K562 (cell line): Measurements from ENCODE around the gene ELMOD2. TPM values are rescaled to one million over a fixed set of nuclear protein-coding genes. Genes with fewer than 3 reads are reported as not detected.

Experiments used
- ATAC-seq: fragments of 200-7000 bp; cut with Tn5 transposase; 3 replicates; pipeline ENCODE4 v1.9.1; 2020; ENCODE audit warnings: moderate library complexity
- BruUV-seq: library from RNA; stranded (reverse); fragments of 400-500 nt; replicated peaks from 2 replicates; lab custom pipeline; 2021; lab: Mats Ljungman, UMichigan
- CTCF ChIA-PET: fragments of 300-600 bp; formaldehyde crosslinking; extraction: SDS; loops from one replicate; lab custom pipeline; 2021; ENCODE audit warnings: low intra/inter-chr PET ratio; lab: Yijun Ruan, JAX
- POLR2A ChIA-PET: fragments of 300-600, 350-650 bp; sonication (Branson Sonifier 250); formaldehyde crosslinking; extraction: SDS; loops from one replicate; lab custom pipeline; 2021; ENCODE audit warnings: antibody characterized with exemption, inconsistent platforms; lab: Yijun Ruan, JAX
- DNase-seq, 4 experiments: peaks; one replicate each; pipeline versions ENCODE4 v3.0.0 to v3.0.0-alpha.2; 2011 to 2018; ENCODE audit warnings: low spot score in 3 of 4, mixed read lengths in 3 of 4; ENCODE audit errors: extremely low read depth in 1 of 4
- FAIRE-seq: peaks from 2 replicates; lab custom pipeline; 2011; peaks lifted over from hg19 to GRCh38; lab: Jason Lieb, UNC
- H2AFZ ChIP-seq: 2 replicates; pipeline ENCODE4 v1.6.0; 2011; ENCODE audit warnings: low read depth, low read length, control low read depth, inconsistent platforms
- H3K27ac ChIP-seq: fragments of 200-600 bp; 3 replicates; pipeline ENCODE4 v1.8.0; 2011; ENCODE audit warnings: low read depth, mild to moderate bottlenecking, control low read depth, inconsistent platforms, low read length, moderate library complexity, mixed read lengths; ENCODE audit errors: extremely low read depth
- H3K27me3 ChIP-seq, 2 experiments: fragments of 300-600 bp in 1 of 2; 2 replicates in 1 of 2; 3 replicates in 1 of 2; pipeline versions ENCODE4 v1.6.0 to v1.8.0; 2011; ENCODE audit warnings: inconsistent platforms in 2 of 2, low read length in 2 of 2, mild to moderate bottlenecking in 1 of 2, mixed read lengths in 1 of 2, moderate library complexity in 1 of 2; ENCODE audit not compliant: control insufficient read depth in 2 of 2, insufficient read depth in 2 of 2
- H3K36me3 ChIP-seq: fragments of 300-600 bp; 3 replicates; pipeline ENCODE4 v1.8.0; 2011; ENCODE audit warnings: mild to moderate bottlenecking, low read length, inconsistent platforms; ENCODE audit not compliant: control insufficient read depth, insufficient read depth
- H3K4me1 ChIP-seq, 2 experiments: fragments of 200-600 bp in 1 of 2; replicated peaks in 1 of 2; 2 replicates in 1 of 2; 3 replicates in 1 of 2; pipeline versions ENCODE4 v1.5.1 to v1.8.0; 2011; ENCODE audit warnings: inconsistent platforms in 2 of 2, low read length in 2 of 2, mild to moderate bottlenecking in 1 of 2, mixed read lengths in 1 of 2, moderate library complexity in 1 of 2; ENCODE audit not compliant: control insufficient read depth in 2 of 2, insufficient read depth in 2 of 2
- H3K4me2 ChIP-seq: 2 replicates; pipeline ENCODE4 v1.6.1; 2011; ENCODE audit warnings: low read length, control low read depth, inconsistent platforms, mixed read lengths; ENCODE audit not compliant: insufficient read depth
- H3K4me3 ChIP-seq: fragments of 200-600 bp; sonication (generic), shearing (Covaris generic); 2 replicates; pipeline ENCODE4 v1.5.1; 2016; ENCODE audit warnings: control low read depth, inconsistent platforms
- H3K79me2 ChIP-seq: fragments of 200-600 bp; 3 replicates; pipeline ENCODE4 v1.8.0; 2011; ENCODE audit warnings: low read length, inconsistent platforms; ENCODE audit not compliant: control insufficient read depth, insufficient read depth
- H3K9ac ChIP-seq, 2 experiments: 2 replicates each; pipeline versions ENCODE4 v1.6.0 to v1.6.1; 2011; ENCODE audit warnings: low read depth in 2 of 2, low read length in 2 of 2, control low read depth in 1 of 2, inconsistent platforms in 1 of 2, mild to moderate bottlenecking in 1 of 2, mixed read lengths in 1 of 2; ENCODE audit not compliant: insufficient read depth in 1 of 2
- H3K9me1 ChIP-seq: one replicate; pipeline ENCODE4 v1.6.0; 2011; ENCODE audit warnings: inconsistent platforms, mild to moderate bottlenecking, low read length, moderate library complexity; ENCODE audit not compliant: control insufficient read depth, insufficient read depth
- H3K9me3 ChIP-seq: replicated peaks from 2 replicates; pipeline ENCODE4 v1.5.1; 2011; ENCODE audit warnings: low read depth, low read length, inconsistent platforms; ENCODE audit not compliant: control insufficient read depth, insufficient read depth
- H4K20me1 ChIP-seq: replicated peaks from 2 replicates; pipeline ENCODE4 v1.6.1; 2011; ENCODE audit warnings: low read length, inconsistent platforms, mixed read lengths; ENCODE audit not compliant: control insufficient read depth, insufficient read depth
- CHCHD3 ChIP-seq: fragments of 250-450 bp; sonication (Bioruptor Pico); IDR thresholded peaks from 2 replicates; pipeline ENCODE4 v2.1.2; 2022; ENCODE audit warnings: mild to moderate bottlenecking
- HNRNPLL ChIP-seq: fragments of 200-400 bp; formaldehyde crosslinking; IDR thresholded peaks from 2 replicates; pipeline ENCODE4 v1.6.1; 2017; ENCODE audit warnings: low read length, low read depth, mild to moderate bottlenecking; ENCODE audit not compliant: poor library complexity, severe bottlenecking
- KLF10 ChIP-seq: fragments of 250-450 bp; sonication (Bioruptor Pico); IDR thresholded peaks from 2 replicates; pipeline ENCODE4 v1.6.1; 2021; ENCODE audit warnings: matching md5 sums
- MEIS2 ChIP-seq: fragments of 450-650 bp; IDR thresholded peaks from 2 replicates; pipeline ENCODE4 v1.6.1; 2014; ENCODE audit warnings: mild to moderate bottlenecking; ENCODE audit not compliant: partially characterized antibody
- XRCC3 ChIP-seq: fragments of 450-650 bp; IDR thresholded peaks from 2 replicates; pipeline ENCODE4 v1.6.1; 2017; ENCODE audit warnings: mild to moderate bottlenecking, moderate library complexity
- ZBTB7A ChIP-seq: IDR thresholded peaks from 2 replicates; pipeline ENCODE4 v1.6.1; 2011; ENCODE audit warnings: low read depth, mild to moderate bottlenecking, low read length, moderate library complexity, borderline replicate concordance; ENCODE audit not compliant: control insufficient read depth
- ZNF551 ChIP-seq: fragments of 250-450 bp; sonication (Bioruptor Pico); IDR thresholded peaks from 2 replicates; pipeline ENCODE4 v1.5.0; 2021; ENCODE audit warnings: mild to moderate bottlenecking, moderate library complexity
- WGBS: fragments of 100-300 bp; shearing (Covaris generic); methylation state at CpG from one replicate; pipeline ENCODE4 v1.1.6; 2016; ENCODE audit warnings: low coverage, mixed read lengths; ENCODE audit not compliant: insufficient coverage; ENCODE audit errors: missing lambda C conversion rate; 5-methylcytosine and 5-hydroxymethylcytosine counted together
- in situ Hi-C: fragments of 300-500 bp; cut with MboI; formaldehyde crosslinking; loops from 4 replicates; pipeline ENCODE4 v1.15.0; 2018; ENCODE audit warnings: inconsistent platforms, mixed read lengths
- intact Hi-C: fragments of 100-400 bp; cut with micrococcal nuclease; formaldehyde crosslinking; loops from 2 replicates; pipeline ENCODE4 v1.14.2; 2022
- polyA plus RNA-seq, 8 experiments: library from polyadenylated mRNA; depleted of rRNA in 4 of 8; stranded (reverse) in 5 of 8; unstranded in 3 of 8; fragments of >200 nt; fragmentation: Nextera tagmentation in 2 of 8; fragmentation: Illumina TruSeq in 1 of 8; extraction: Ambion mirVana in 2 of 8; extraction: Trizol in 1 of 8; gene quantifications; 2 replicates each; pipeline versions ENCODE4 v1.2.1 to v1.2.3, GENCODE V29; 2011 to 2014; ENCODE audit warnings: inconsistent platforms in 1 of 8, missing spikeins in 1 of 8
- total RNA-seq, 7 experiments: library from RNA; depleted of rRNA in 6 of 7; stranded (reverse); fragments of >200 nt in 6 of 7; fragmentation: Illumina TruSeq in 2 of 7; extraction: Trizol in 2 of 7; gene quantifications; 2 replicates each; pipeline versions ENCODE4 v1.2.1 to v1.2.3, GENCODE V29; 2011 to 2021; ENCODE audit warnings: low replicate concordance in 1 of 7
- TF ChIP-seq, protein P1 (sequence below): sonication (generic); formaldehyde crosslinking; IDR thresholded peaks from 2 replicates; pipeline ENCODE4 v1.9.0; 2022; ENCODE audit warnings: mild to moderate bottlenecking, missing genetic modification reagents

ELMOD2 gene
- total and polyA plus RNA-seq, 9 of the 15 experiments (the other 6 are each of a cell fraction or from before 2014, with no cell fraction given) = 11.0 to 23.3 (median 14.3) TPM

DNA sequence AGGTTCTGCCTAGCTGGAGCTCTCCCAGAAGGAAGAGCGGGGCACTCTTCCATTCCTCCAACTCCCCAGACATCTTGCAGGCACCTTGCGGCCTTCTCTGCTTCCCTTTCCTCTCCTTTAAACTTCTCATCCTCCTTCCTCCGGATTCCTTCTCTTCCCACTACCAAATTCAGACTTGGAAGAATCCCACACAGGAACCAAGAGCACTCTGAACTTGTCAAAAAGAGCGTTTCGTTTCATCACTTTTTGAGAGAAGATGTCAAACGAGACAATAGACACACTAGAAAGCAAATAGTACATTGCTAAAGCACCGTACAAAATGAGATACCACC is 45.3 kb downstream of the ELMOD2 start:
- WGBS = 1% methylated on average over 5 of the region's 7 CpGs
- no peaks in the 10 kb centered on the region for H3K36me3 ChIP-seq
- no peak for DNase-seq
- peaks cover 25 to 27% of the 10 kb centered on the region in 2 experiments for H3K27me3 ChIP-seq
- FAIRE-seq = no peak
- no peak for ATAC-seq
- in situ Hi-C loops = no loop called here
- H4K20me1 ChIP-seq = no peaks in the 10 kb centered on the region
- intact Hi-C loops = no loop called here
- no peak overlapping the region for H3K4me3 ChIP-seq
- H3K79me2 ChIP-seq = no peaks in the 10 kb centered on the region
- CTCF ChIA-PET = no interaction called here
- no peak overlapping the region for H3K4me2 ChIP-seq
- TF ChIP-seq MEIS2 = no peak
- TF ChIP-seq, protein P1, sequence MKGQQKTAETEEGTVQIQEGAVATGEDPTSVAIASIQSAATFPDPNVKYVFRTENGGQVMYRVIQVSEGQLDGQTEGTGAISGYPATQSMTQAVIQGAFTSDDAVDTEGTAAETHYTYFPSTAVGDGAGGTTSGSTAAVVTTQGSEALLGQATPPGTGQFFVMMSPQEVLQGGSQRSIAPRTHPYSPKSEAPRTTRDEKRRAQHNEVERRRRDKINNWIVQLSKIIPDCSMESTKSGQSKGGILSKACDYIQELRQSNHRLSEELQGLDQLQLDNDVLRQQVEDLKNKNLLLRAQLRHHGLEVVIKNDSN (CRISPR knock-in tag) = no peak
- no peak for TF ChIP-seq ZBTB7A
- TF ChIP-seq HNRNPLL = no peak
- no peak for TF ChIP-seq CHCHD3
- TF ChIP-seq ZNF551 (CRISPR knock-in tag) = no peak
- no peak for TF ChIP-seq KLF10 (CRISPR knock-in tag)
- TF ChIP-seq XRCC3 = no peak
- no peak overlapping the region for H3K9ac ChIP-seq
- H3K9me1 ChIP-seq = no peaks in the 10 kb centered on the region
- no peak overlapping the region for H3K27ac ChIP-seq
- H3K4me1 ChIP-seq = peaks cover 0 to 6% of the 10 kb centered on the region in 2 experiments; a peak in 1 of 5 replicates
- POLR2A ChIA-PET = interaction anchor here (0.6 kb wide), 1 partner anchor 589 kb away, joined by 3 read pairs; no protein-coding TSS in a partner anchor
- no peak overlapping the region for H2AFZ ChIP-seq
- H3K9me3 ChIP-seq = no peaks in the 10 kb centered on the region
- BruUV-seq = no TSS peak
